D341Med (cell line): ENCODE measurements around the gene CDC37.

Experiments used
- DNase-seq: peaks from one replicate; pipeline ENCODE4 v3.0.0; 2012; ENCODE audit warnings: low spot score

The CDC37 gene

GRCh38 chr19:10353793-10354391, 49.5 kb downstream of the CDC37 start:
- DNase-seq, result no peak

GRCh38 chr19:10352764-10353671, 50.3 kb downstream of the CDC37 start:
- DNase-seq, result no peak

GRCh38 chr19:10346509-10346908, 56.8 kb downstream of the CDC37 start:
- no peak for DNase-seq

GRCh38 chr19:10344780-10345179, 58.6 kb downstream of the CDC37 start:
- no peak for DNase-seq

DNA sequence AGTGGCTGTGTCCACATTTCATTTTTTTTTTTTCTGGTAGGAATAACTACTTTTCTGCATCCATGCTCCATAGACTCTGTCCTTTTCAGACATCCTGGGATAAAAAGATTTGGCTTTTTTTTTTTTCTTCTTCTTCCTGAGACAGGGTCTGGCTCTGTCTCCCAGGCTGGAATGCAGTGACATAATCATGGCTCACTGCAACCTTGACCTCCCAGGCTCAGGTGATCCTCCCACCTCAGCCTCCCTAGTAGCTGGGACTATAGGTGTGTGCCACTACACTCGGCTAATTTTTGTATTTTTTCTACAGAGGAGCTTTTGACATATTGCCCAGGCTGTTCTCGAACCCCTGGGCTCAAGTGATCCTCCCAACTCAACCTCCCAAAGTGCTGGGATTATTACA, 59.8 kb downstream of the CDC37 start:
- DNase-seq, result no peak
